NOMO-1 treated with DMSO at 0.1 percent for 48 hours (cell line): ENCODE data around the gene MZT2A.
"Not testable (repeated sequence)": the region's sequence is repeated elsewhere in the genome, so short reads cannot be mapped to it uniquely, and the experiment has no call there.

ENCODE experiments used
- DNase-seq: peaks from one replicate; lab custom pipeline; 2025; ENCODE audit not compliant: unreplicated experiment; lab: John Stamatoyannopoulos, UW

The MZT2A gene

GRCh38 chr2:131521524-131521923 is 29.3 kb upstream of the MZT2A start:
- not testable (repeated sequence) for DNase-seq

GRCh38 chr2:131520526-131520925 is 28.3 kb upstream of the MZT2A start:
- no peak for DNase-seq

- not testable (repeated sequence) for DNase-seq
Measured at GRCh38 chr2:131519871-131520470, 27.8 kb upstream of the MZT2A start.

GRCh38 chr2:131519466-131519865 is 27.3 kb upstream of the MZT2A start:
- DNase-seq: no peak

- not testable (repeated sequence) for DNase-seq
Measured at GRCh38 chr2:131518531-131518930, 26.3 kb upstream of the MZT2A start.

GRCh38 chr2:131517856-131518255 is 25.7 kb upstream of the MZT2A start:
- not testable (repeated sequence) for DNase-seq

- DNase-seq: no peak
Measured at GRCh38 chr2:131517106-131517831, 25.1 kb upstream of the MZT2A start.

GRCh38 chr2:131516621-131517020 is 24.4 kb upstream of the MZT2A start:
- not testable (repeated sequence) for DNase-seq

- no peak for DNase-seq
Measured at GRCh38 chr2:131516011-131516410, 23.8 kb upstream of the MZT2A start.

GRCh38 chr2:131515235-131515634 is 23.0 kb upstream of the MZT2A start:
- not testable (repeated sequence) for DNase-seq

- not testable (repeated sequence) for DNase-seq
Measured at GRCh38 chr2:131514408-131515166, 22.4 kb upstream of the MZT2A start.

GRCh38 chr2:131511969-131512870 is 20.0 kb upstream of the MZT2A start:
- DNase-seq: not testable (repeated sequence)

- not testable (repeated sequence) for DNase-seq
Measured at GRCh38 chr2:131511291-131511968, 19.2 kb upstream of the MZT2A start.

GRCh38 chr2:131509615-131510014 is 17.4 kb upstream of the MZT2A start:
- DNase-seq: no peak

GRCh38 chr2:131504082-131504750 is 12.0 kb upstream of the MZT2A start:
- DNase-seq: not testable (repeated sequence)

GRCh38 chr2:131503587-131503986 is 11.4 kb upstream of the MZT2A start:
- not testable (repeated sequence) for DNase-seq

GRCh38 chr2:131498321-131498973 is 6.2 kb upstream of the MZT2A start:
- not testable (repeated sequence) for DNase-seq

- DNase-seq: not testable (repeated sequence)
Measured at GRCh38 chr2:131495506-131495905, 3.3 kb upstream of the MZT2A start.
